ENCODE data around the gene ARHGDIB. TPM values are rescaled to one million over a fixed set of nuclear protein-coding genes. Genes with fewer than 3 reads are reported as not detected.

Gene ARHGDIB
- total RNA-seq, 1 donor from 2014 or later: 0.79 TPM

GRCh38 chr12:14941369-14941768, 20.0 kb downstream of the ARHGDIB start:
- DNase-seq (ENCODE audit: low spot score, unreplicated experiment): no peak
- no peak overlapping the region for H3K27ac Mint-ChIP-seq
- peaks cover 12% of the 10 kb centered on the region for H3K9me3 Mint-ChIP-seq (ENCODE audit: low read depth)
- peaks cover 6% of the 10 kb centered on the region for H3K4me1 Mint-ChIP-seq (ENCODE audit: low read depth)
- H3K36me3 Mint-ChIP-seq (ENCODE audit: insufficient read depth): no peaks in the 10 kb centered on the region
- no peak overlapping the region for H3K4me3 Mint-ChIP-seq (ENCODE audit: low read depth)
- H3K27me3 Mint-ChIP-seq: no peaks in the 10 kb centered on the region
- no peak for TF ChIP-seq CTCF (IDR thresholded peaks at IDR 0.05; ENCODE audit: unreplicated experiment)

- peaks cover 17% of the 10 kb centered on the region for H3K4me1 Mint-ChIP-seq (ENCODE audit: low read depth)
- H3K27ac Mint-ChIP-seq: no peak within 1 kb of the TSS
- H3K9me3 Mint-ChIP-seq (ENCODE audit: low read depth): peaks cover 16% of the 10 kb centered on the region
- TF ChIP-seq CTCF (IDR thresholded peaks at IDR 0.05; ENCODE audit: unreplicated experiment): no peak
- DNase-seq (ENCODE audit: low spot score, unreplicated experiment): no peak
- H3K27me3 Mint-ChIP-seq: no peaks in the 10 kb centered on the region
- H3K4me3 Mint-ChIP-seq (ENCODE audit: low read depth): no peak within 1 kb of the TSS
- H3K36me3 Mint-ChIP-seq (ENCODE audit: insufficient read depth): no peaks in the 10 kb centered on the region
These were observed 23.1 kb downstream of the ARHGDIB start, which contains the start of gene ERP27 for GRCh38 chr12:14938301-14938700. Gene ERP27 (minus strand): TSS chr12:14938537. CDS start chr12:14938508, 29 bp downstream.

GRCh38 chr12:14937689-14938088, 23.7 kb downstream of the ARHGDIB start:
- no peak overlapping the region for H3K27ac Mint-ChIP-seq
- H3K4me3 Mint-ChIP-seq (ENCODE audit: low read depth): no peak overlapping the region
- H3K4me1 Mint-ChIP-seq (ENCODE audit: low read depth): peaks cover 17% of the 10 kb centered on the region
- H3K36me3 Mint-ChIP-seq (ENCODE audit: insufficient read depth): no peaks in the 10 kb centered on the region
- no peaks in the 10 kb centered on the region for H3K27me3 Mint-ChIP-seq
- no peak for DNase-seq (ENCODE audit: low spot score, unreplicated experiment)
- peaks cover 16% of the 10 kb centered on the region for H3K9me3 Mint-ChIP-seq (ENCODE audit: low read depth)
- peak; percentile 22 for TF ChIP-seq CTCF (IDR thresholded peaks at IDR 0.05; ENCODE audit: unreplicated experiment)

GRCh38 chr12:14937014-14937413, 24.4 kb downstream of the ARHGDIB start:
- Mint-ChIP-seq H3K27me3 (no peaks in the 10 kb centered on the region), H3K4me1 (ENCODE audit: low read depth) (peaks cover 19% of the 10 kb centered on the region), H3K27ac (no peak overlapping the region), H3K9me3 (ENCODE audit: low read depth) (peaks cover 14% of the 10 kb centered on the region), H3K4me3 (ENCODE audit: low read depth) (no peak overlapping the region), H3K36me3 (ENCODE audit: insufficient read depth) (no peaks in the 10 kb centered on the region)
- TF ChIP-seq CTCF (IDR thresholded peaks at IDR 0.05; ENCODE audit: unreplicated experiment): no peak
- DNase-seq (ENCODE audit: low spot score, unreplicated experiment): no peak

GRCh38 chr12:14936224-14936861, 25.1 kb downstream of the ARHGDIB start:
- Mint-ChIP-seq H3K9me3 (ENCODE audit: low read depth) (peaks cover 12% of the 10 kb centered on the region), H3K4me1 (ENCODE audit: low read depth) (peaks cover 22% of the 10 kb centered on the region), H3K36me3 (ENCODE audit: insufficient read depth) (peaks cover 1% of the 10 kb centered on the region), H3K4me3 (ENCODE audit: low read depth) (no peak overlapping the region), H3K27ac (no peak overlapping the region), H3K27me3 (no peaks in the 10 kb centered on the region)
- no peak for TF ChIP-seq CTCF (IDR thresholded peaks at IDR 0.05; ENCODE audit: unreplicated experiment)
- DNase-seq (ENCODE audit: low spot score, unreplicated experiment): no peak

Data from progenitor cell of endocrine pancreas (in vitro differentiated cells).